NCI-H748 (cell line): Measurements from ENCODE around the gene ERLIN1.
"Not testable (repeated sequence)": the region's sequence is repeated elsewhere in the genome, so short reads cannot be mapped to it uniquely, and the experiment has no call there.

Source experiments
- DNase-seq: peaks from one replicate; lab custom pipeline; 2025; ENCODE audit not compliant: unreplicated experiment; lab: John Stamatoyannopoulos, UW

Gene ERLIN1

DNA sequence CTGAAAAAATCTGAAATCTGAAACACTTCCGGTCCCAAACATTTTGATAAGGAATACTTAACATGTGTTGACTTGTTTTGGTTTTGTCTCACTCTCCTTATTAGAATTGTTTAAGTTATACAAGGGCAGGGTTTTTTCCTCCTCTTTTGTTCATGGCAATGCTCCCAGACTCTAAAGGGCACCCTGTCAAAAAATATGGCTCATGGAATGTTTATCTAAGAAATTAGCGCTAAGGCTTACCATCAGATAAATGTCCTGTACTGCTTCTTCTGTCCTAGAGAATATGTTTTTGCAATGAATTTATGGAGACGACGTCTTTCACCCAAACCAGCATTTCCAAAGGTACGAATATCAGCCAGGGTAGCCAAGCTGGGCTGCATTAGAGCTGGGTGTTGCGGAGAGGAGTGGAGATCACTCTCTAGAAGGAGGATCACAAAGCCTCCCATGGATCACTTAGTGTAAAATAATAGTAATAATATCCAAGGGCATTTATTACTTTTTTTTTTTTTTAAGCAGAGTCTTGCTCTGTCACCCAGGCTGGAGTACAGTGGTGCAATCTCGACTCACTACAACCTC, 46.8 kb downstream of the ERLIN1 start:
- DNase-seq = no peak

GRCh38 chr10:100135486-100135885, 50.3 kb downstream of the ERLIN1 start:
- DNase-seq = no peak

DNA sequence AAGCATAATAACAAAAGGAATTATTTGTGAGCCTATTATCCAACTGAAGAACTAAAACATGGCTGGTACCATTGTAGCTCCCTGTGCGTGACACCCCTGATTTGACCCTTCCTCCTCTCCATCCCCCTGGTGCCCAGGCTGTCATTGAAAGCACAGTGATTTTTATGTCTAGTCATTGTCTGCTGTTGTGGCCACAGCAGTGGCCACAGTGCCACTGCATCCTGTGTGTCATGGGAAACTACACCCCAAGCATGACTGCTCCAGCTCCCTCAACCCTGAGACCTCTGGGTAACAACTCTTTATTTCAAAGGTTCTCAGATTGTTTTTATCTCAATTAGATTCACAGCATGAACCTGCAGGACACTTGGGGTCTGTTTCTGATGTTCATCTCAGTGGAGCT, 52.0 kb downstream of the ERLIN1 start:
- no peak for DNase-seq

- no peak for DNase-seq
Observed at GRCh38 chr10:100132427-100132826, 53.4 kb downstream of the ERLIN1 start.

DNA sequence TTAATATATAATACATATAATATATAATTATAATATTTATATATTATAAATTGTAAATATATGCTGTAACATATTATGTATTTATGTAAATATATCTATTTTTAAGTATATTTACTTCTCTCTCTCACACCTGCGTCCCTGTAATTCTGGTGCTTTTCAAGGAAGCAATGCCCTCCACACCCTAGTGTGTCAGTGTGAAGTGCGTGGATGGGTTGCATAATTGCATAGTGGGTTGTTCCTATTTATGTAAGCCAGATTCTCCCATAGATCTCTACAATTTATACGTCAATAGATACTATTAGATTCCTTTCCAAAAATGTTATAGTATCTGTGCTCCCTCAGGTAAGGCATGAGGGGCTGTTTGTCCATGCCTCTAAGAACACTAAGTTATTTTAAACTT, 54.3 kb downstream of the ERLIN1 start:
- no peak for DNase-seq

DNA sequence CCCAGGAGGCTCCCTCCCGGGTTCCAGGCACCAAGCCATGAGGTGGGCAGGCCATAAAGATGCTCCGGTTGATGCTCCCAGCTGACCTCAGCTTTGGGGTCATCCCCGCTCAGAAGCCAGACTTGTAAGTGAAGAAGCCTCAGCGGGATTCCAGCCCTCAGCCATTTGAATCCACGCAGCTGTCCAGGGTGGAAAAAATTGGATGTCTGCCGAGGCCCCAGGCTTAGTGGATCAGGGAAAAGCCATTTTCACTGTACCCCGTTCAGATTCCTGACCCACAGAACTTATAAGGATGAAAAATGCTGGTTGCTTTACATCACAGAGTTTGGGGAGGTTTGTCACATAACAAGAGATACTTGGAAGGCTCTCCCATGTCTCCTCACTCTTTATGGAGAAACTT, 55.0 kb downstream of the ERLIN1 start:
- DNase-seq = no peak

DNA sequence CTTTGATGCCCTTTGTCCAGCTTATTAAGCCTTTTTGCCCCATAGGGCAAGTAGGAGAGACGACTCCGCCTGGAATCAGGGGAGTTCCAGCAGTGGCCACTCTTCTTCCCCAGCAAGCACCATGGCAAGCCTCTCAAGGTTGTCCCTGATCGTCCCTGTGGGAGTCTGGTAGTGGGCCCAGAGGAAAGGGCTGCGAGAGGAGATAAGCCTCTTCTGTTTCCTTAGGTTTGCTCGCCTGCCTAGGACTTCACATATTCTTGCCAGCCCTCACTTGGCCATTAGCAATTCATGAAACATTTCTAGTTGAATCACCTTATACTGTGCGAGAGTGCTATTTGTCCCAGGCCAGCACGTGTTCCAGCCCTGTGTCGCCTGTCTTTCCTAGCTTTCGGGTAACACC, 56.4 kb downstream of the ERLIN1 start:
- DNase-seq = no peak

- peak; percentile 5 for DNase-seq
Observed at GRCh38 chr10:100128951-100129350, 56.9 kb downstream of the ERLIN1 start.

GRCh38 chr10:100125335-100125734, 60.5 kb downstream of the ERLIN1 start:
- not testable (repeated sequence) for DNase-seq

DNA sequence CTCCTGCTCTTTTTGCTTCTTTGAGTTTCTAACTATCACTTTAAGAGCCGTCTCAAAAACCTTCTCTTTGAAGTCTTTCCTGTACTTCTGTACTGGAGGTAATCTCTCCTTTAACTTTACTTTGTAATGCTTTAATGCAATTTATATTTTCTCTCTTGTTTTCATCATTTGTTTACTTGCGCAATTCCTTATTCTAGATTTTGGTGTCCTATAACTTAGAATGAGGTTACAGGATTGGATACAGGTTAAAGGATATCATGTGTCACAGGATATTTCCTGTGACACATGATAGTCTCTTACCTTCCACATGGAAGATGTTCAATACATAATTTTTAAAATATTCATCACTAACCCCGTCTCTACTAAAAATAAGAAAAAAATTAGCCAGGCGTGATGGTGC, 61.7 kb downstream of the ERLIN1 start:
- DNase-seq = no peak

DNA sequence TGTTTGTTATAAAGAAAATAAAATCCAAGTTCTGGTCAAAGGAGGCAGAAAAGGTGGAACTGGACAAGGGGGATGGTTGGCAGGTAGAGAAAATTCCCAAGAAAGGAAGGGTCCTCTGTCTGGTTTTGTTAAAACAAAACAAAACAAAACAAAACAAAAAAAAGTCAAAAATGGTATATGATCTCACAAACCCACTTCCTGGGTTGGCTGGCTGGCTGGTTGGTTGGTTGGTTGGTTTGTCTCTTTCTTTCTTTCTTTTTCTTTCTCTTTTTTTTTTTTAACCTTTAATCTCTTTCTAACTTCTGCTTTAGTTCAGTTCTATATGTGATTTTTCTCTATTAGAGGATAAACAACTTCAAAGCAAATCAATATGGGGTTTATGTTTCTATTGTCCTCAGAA, 63.0 kb downstream of the ERLIN1 start:
- no peak for DNase-seq

GRCh38 chr10:100120550-100120949, 65.3 kb downstream of the ERLIN1 start:
- DNase-seq = no peak

GRCh38 chr10:100119726-100120125, 66.1 kb downstream of the ERLIN1 start:
- DNase-seq = no peak

- DNase-seq = no peak
Observed at GRCh38 chr10:100114976-100115770, 70.7 kb downstream of the ERLIN1 start.

- DNase-seq = no peak
Observed at GRCh38 chr10:100114460-100114859, 71.4 kb downstream of the ERLIN1 start.

DNA sequence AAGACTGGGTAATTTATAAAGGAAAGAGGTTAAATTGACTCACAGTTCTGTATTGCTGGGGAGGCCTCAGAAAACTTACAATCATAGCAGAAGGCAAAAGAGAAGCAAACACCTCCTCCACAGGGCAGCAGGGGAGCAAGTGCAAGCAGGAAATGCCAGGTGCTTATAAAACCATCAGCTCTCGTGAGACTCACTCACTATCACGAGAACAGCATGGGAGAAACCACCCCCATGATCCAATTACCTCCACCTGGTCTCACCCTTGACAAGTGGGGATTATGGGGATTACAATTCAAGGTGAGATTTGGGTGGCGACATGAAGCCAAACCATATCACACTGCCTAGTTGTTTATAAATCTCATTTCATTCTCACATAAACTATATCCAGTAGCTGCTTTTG, 76.2 kb downstream of the ERLIN1 start:
- DNase-seq = no peak

- no peak for DNase-seq
Observed at GRCh38 chr10:100106865-100107264, 79.0 kb downstream of the ERLIN1 start.

GRCh38 chr10:100104300-100104699, 81.5 kb downstream of the ERLIN1 start:
- no peak for DNase-seq

DNA sequence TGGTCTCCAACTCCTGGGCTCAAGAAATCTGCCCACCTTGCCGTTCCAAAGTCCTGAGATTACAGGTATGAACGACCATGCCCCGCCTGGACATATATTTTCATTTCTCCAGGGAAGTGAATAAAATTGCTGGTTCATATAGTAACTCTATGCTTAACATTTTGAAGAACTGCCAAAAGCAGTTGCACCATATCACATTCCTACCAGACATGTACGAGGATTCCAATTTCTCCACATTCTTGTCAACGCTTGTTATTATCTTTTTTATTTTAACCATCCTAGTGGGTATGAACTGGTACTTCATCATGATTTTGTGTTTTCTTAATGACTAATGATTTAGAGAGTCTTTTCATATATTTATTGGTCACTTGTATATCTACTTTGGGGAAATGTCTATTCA, 82.2 kb downstream of the ERLIN1 start:
- DNase-seq = no peak

DNA sequence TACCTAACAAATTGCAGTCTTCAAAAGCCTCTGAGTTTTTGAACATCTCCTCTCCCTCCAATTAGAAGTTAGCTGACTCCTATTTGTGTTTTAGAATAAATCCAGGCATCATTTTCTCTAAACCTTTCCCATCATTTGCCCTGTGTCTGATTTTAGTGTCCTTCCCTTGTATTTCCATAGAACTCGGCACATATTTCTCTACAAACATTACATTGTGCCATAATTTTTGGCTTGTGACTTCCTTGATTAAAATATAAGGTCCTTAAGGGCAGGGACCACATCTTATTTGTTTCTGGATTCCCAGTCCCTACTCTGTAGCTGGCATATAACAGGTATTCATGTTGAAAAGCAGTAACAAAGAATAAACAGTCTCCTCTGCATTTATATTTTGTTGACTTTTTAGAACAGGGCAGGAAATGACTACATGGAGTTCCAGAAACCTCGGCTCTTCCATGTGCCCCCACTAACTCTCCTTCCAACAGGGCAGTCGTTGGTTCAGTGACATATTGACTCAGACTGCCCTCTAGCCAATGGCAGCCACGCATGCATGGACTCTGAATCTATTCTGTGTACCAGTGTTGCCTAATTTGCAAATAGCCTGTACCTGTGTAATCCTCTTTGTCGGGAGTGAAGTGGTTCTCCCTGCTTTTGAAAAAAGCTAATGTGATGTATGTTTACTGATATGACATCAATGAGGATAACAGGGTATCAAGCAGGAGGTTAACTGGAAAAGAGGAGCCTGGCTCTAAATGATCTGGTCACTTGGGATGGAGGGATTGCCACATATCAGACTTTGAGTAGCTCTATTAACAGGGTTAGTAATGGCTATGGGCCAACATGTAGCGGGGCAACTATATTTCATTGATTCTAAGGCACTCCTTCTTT, 84.4 kb downstream of the ERLIN1 start:
- DNase-seq = peak; percentile 27

DNA sequence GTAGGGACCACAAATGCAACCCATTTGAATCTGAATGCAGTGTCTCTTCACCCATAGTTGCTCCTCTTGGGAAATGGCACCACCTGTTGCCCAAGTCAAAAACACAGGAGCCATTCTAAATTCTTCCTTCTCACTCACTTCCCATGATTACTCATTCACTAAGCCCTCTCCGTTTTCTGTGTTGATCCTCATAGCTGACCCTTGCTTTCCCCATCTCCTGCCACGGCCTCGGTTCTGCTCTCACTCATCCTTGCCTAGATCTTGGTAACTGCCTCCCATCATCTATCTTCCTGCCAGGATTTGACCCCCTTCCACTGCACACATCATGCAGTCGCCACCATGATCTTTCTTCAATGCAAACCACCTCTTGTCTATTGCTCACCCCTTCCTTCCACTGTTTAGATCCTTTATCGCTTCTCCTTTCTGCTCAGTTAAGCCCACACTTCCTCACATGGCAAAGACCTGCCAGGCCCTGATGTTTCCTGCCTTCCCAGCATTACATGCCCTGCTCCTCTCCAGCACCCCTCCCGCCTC, 85.1 kb downstream of the ERLIN1 start:
- no peak for DNase-seq
